Myocyte (in vitro differentiated cells): ENCODE data around the gene ATP8B4. TPM values are rescaled to one million over a fixed set of nuclear protein-coding genes. Genes with fewer than 3 reads are reported as not detected.
A peak's percentile ranks its signal among the peaks of the same experiment; 100 is the strongest.
"Not testable (repeated sequence)": the region's sequence is repeated elsewhere in the genome, so short reads cannot be mapped to it uniquely, and the experiment has no call there.

Experiments
- DNase-seq: peaks from one replicate; pipeline ENCODE4 v3.0.0-alpha.2; 2012; ENCODE audit warnings: low read depth
- total RNA-seq: library from RNA; depleted of rRNA; stranded (reverse); fragments of >200 nt; gene quantifications from 2 replicates; pipeline ENCODE4 v1.2.3, GENCODE V29; 2014

ATP8B4 gene
- total RNA-seq, 1 donor from 2014 or later: 3.3 TPM

DNA sequence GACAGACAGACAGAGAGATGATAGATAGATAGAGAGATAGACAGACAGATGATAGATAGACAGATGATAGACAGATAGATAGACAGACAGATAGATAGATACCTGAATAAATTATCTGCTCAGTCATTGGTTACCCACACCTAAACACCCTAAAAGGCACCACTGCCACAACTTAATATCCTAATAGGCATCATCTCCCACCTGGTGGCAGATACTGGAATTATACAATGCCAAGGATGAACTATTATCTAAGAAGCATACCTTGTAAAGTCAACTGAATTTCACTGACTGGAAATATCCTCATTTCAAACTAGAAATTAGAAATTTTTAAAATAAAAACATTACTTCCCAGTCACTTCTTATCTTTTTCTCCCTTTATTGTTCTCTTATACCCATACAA is 19.4 kb upstream of the ATP8B4 start:
- no peak for DNase-seq

- no peak for DNase-seq
Observed at GRCh38 chr15:50137893-50138292, 18.9 kb upstream of the ATP8B4 start.

DNA sequence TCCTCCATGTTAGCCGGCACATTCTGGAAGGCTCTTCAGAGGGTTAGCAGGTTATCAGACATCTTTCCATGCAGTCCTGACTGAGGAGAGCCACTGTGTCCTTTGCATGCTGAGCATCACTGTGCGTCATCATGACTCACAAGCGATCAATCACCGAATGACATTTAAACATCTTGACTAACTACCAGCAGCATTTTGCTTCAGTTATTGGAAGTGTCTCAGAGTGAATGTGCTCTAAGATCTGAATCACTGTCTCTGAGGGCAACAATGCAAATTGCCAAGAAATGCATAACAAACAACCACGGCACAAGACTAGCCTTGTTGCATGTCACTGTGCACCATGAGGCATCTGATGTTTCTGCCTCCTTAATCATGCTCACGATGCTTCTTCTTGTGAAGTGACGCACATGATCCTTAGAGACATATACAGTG is 18.3 kb upstream of the ATP8B4 start:
- peak; percentile 44 for DNase-seq

- peak; percentile 35 for DNase-seq
Observed at GRCh38 chr15:50135031-50135551, 16.1 kb upstream of the ATP8B4 start.

- DNase-seq: peak; percentile 85
Observed at GRCh38 chr15:50134524-50135024, 15.5 kb upstream of the ATP8B4 start.

DNA sequence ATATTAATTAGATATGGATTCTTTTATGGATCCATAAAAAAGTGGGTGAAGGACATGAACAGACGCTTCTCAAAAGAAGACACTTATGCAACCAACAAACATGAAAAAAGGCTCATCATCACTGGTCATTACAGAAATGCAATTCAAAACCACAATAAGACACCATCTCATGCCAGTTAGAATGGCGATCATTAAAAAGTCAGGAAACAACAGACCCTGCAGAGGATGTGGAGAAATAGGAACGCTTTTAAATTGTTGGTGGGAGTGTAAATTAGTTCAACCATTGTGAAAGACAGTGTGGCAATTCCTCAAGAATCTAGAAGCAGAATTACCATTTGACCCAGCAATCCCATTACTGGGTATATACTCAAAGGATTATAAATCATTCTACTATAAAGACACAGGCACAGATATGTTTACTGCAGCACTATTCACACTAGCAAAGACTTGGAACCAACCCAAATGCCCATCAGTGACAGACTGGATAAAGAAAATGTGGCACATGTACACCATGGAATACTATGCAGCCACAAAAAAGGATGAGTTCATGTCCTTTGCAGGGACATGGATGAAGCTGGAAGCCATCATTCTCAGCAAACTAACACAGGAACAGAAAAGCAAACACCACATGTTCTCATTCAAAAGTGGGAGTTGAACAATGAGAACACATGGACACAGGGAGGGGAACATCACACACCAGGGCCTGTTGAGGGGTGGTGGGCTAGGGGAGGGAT is 13.4 kb upstream of the ATP8B4 start:
- DNase-seq: not testable (repeated sequence)

- DNase-seq: no peak
Observed at GRCh38 chr15:50131617-50132016, 12.6 kb upstream of the ATP8B4 start.

DNA sequence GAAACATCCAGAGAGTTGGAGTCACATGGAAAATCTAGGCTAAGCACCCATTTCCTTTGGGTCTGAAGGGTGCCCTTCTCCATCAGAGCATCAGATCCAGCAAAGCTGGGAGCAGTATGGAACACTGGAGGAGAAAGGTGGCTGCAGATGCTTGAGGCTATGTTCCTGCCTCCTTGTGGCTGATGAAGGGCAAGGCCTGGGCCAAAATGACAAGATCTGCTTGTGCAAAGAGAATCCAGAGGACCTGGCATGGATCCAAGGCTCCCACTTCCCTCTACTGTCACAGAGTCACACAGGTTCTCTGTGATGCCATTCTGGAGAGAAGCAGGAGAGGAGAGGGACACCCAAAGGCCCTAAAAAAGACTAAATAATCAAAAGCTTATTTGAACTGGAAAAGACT is 9.2 kb upstream of the ATP8B4 start:
- DNase-seq: no peak

GRCh38 chr15:50127255-50127777 is 8.3 kb upstream of the ATP8B4 start:
- DNase-seq: no peak

- no peak for DNase-seq
Observed at GRCh38 chr15:50126072-50126471, 7.0 kb upstream of the ATP8B4 start.

DNA sequence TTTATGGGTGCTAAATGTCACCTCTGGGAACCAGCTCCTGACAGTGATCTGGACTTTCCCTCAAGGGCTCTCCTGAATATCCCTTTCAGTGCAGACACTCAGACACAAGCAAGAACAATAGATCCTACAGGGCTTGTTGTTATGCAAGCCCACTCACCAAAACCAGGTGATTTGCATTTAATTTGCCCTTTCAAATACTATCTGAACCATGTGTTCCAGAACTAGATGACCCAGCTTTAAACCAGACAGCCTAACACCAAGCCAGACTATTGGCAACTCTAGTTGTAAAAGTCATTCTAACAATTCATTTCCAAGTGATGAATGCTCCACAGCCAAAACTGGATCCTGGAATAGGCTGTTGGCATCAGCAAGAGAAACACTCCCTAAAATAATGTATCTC is 5.6 kb upstream of the ATP8B4 start:
- no peak for DNase-seq

- no peak for DNase-seq
Observed at GRCh38 chr15:50123861-50124557, 5.0 kb upstream of the ATP8B4 start.

DNA sequence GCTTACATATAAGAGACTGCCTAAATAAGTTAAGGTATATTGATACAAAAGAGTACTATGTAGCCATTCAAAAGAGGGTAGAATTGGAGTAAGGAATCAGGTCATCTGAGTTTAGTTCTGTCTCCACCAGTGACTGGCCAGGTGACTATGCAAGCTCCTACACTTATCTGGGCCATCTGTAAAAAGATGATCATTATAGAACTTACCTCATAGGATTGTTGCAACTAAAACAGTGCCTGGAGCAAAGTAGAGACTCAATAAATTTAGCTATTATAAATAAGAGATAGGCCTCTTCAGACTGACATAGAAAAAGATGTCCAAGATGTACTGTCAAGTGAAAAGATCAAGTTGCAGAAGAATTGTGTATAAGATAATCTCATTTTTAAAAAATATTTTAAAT is 1.7 kb upstream of the ATP8B4 start:
- DNase-seq: no peak

DNA sequence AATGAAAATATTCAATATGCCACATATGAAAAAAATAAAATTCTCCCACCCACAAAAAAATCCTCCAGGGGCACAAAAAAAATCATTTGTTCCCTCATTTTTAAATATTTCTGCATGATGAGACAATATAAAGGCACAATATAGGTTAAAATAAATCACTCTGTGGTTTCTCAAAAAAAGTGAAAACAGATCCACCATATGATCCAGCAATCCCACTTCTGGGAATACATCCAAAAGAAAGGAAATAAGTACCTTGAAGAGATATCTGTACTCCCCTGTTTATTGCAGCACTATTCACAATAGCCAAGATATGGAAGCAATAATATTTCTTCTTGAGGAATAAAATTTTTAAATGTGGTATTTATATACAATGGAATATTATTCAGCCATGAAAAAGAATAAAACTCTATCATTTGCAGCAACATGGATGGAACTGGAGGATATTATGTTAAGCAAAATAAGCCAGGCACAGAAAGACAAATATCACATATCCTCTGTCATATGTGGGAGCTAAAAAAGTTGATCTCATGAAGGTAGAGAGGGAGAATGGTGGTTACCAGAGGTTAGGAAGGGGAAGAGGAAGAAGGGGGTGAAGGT is 1.5 kb downstream of the ATP8B4 start:
- no peak for DNase-seq

DNA sequence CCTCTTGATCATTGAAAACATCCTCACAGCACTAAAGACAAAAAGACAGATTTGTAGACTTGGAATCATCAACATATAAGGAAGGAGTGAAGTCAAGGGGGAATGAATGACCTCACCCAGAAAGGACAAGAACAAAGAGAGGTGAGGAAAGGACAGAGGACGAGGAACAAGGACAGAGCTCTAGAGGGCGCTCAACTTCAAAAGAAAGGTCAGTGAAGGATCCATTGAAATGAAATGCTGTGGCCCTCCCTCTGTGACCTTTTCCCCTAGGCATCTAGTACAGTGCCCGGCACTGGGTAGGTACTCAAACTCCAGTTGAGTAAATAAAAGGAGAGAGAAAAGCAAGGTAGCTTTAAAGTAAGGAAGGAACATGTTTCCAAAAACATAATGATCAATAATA is 2.6 kb downstream of the ATP8B4 start:
- peak; percentile 53 for DNase-seq

GRCh38 chr15:50113992-50114780 is 4.8 kb downstream of the ATP8B4 start:
- no peak for DNase-seq

DNA sequence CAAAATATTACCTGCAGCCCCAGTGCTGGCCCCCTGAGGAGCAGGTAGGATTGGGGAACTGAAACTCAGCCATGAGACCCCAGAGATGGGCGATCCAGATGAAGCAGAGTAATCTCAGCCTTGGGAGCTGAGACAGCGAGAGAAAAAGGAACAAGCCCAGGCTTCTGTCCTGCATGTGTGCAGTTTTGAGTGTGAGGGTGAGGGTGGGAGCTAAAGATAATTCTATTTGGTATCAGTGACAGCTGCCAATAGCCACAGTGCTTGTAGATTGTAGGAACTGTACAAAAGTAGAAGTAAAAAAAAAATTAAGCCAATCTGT is 5.9 kb downstream of the ATP8B4 start:
- DNase-seq: no peak

GRCh38 chr15:50112488-50113186 is 6.4 kb downstream of the ATP8B4 start:
- no peak for DNase-seq

DNA sequence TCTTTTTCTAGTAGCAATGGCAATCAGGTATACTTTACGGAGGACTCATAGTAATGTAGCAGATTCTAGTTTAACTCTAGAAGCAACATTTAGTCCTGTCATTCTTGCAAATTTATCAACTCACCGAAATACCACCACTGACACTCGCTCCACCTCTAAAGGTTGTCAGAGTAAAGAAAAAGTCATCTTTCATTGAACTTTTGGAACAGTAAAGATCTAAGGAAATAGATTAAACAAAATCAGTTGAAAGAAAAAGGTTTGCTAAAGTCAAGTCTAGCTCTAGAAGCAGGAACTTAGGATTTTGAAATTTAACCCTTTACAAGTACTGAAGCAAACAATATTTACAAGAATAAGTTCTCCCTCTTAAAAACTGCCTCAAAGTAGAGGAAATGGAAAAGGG is 8.7 kb downstream of the ATP8B4 start:
- DNase-seq: no peak
